Measurements from ENCODE around the gene LNX2.
"Not testable (repeated sequence)": the region's sequence is repeated elsewhere in the genome, so short reads cannot be mapped to it uniquely, and the experiment has no call there.

The LNX2 gene

GRCh38 chr13:27638001-27638400, 17.7 kb upstream of the LNX2 start:
- in situ Hi-C loops (cut with MboI; ENCODE audit: low sequenced_read_pairs) = no loop called here

GRCh38 chr13:27637289-27637626, 16.9 kb upstream of the LNX2 start:
- in situ Hi-C loops (cut with MboI; ENCODE audit: low sequenced_read_pairs) = no loop called here

- in situ Hi-C loops (cut with MboI; ENCODE audit: low sequenced_read_pairs) = no loop called here
These were observed 16.4 kb upstream of the LNX2 start for GRCh38 chr13:27636589-27637288.

- in situ Hi-C loops (cut with MboI; ENCODE audit: low sequenced_read_pairs) = no loop called here
These were observed 14.9 kb upstream of the LNX2 start for GRCh38 chr13:27635266-27635665.

GRCh38 chr13:27634791-27635190, 14.5 kb upstream of the LNX2 start:
- in situ Hi-C loops (cut with MboI; ENCODE audit: low sequenced_read_pairs) = no loop called here

- in situ Hi-C loops (cut with MboI; ENCODE audit: low sequenced_read_pairs) = no loop called here
These were observed 13.9 kb upstream of the LNX2 start for GRCh38 chr13:27634231-27634630.

GRCh38 chr13:27632648-27633047, 12.3 kb upstream of the LNX2 start:
- in situ Hi-C loops (cut with MboI; ENCODE audit: low sequenced_read_pairs) = no loop called here

- in situ Hi-C loops (cut with MboI; ENCODE audit: low sequenced_read_pairs) = no loop called here
These were observed 11.9 kb upstream of the LNX2 start for GRCh38 chr13:27632214-27632613.

GRCh38 chr13:27631665-27632064, 11.3 kb upstream of the LNX2 start:
- in situ Hi-C loops (cut with MboI; ENCODE audit: low sequenced_read_pairs) = no loop called here

- in situ Hi-C loops (cut with MboI; ENCODE audit: low sequenced_read_pairs) = no loop called here
These were observed 10.8 kb upstream of the LNX2 start for GRCh38 chr13:27631156-27631555.

- in situ Hi-C loops (cut with MboI; ENCODE audit: low sequenced_read_pairs) = not testable (repeated sequence)
These were observed 8.4 kb upstream of the LNX2 start for GRCh38 chr13:27628766-27629165.

GRCh38 chr13:27628081-27628480, 7.8 kb upstream of the LNX2 start:
- in situ Hi-C loops (cut with MboI; ENCODE audit: low sequenced_read_pairs) = no loop called here

GRCh38 chr13:27627380-27627779, 7.1 kb upstream of the LNX2 start:
- in situ Hi-C loops (cut with MboI; ENCODE audit: low sequenced_read_pairs) = no loop called here

- in situ Hi-C loops (cut with MboI; ENCODE audit: low sequenced_read_pairs) = no loop called here
These were observed 5.5 kb upstream of the LNX2 start for GRCh38 chr13:27625839-27626238.

- in situ Hi-C loops (cut with MboI; ENCODE audit: low sequenced_read_pairs) = no loop called here
These were observed 3.7 kb upstream of the LNX2 start for GRCh38 chr13:27624071-27624470.

GRCh38 chr13:27622881-27623280, 2.6 kb upstream of the LNX2 start:
- in situ Hi-C loops (cut with MboI; ENCODE audit: low sequenced_read_pairs) = no loop called here

GRCh38 chr13:27622102-27622820, 1.9 kb upstream of the LNX2 start:
- in situ Hi-C loops (cut with MboI; ENCODE audit: low sequenced_read_pairs) = no loop called here

- in situ Hi-C loops (cut with MboI; ENCODE audit: low sequenced_read_pairs) = no loop called here
These were observed 1.2 kb upstream of the LNX2 start, which contains the start of gene POLR1D for GRCh38 chr13:27621366-27622101. TSS of gene POLR1D (plus strand) at chr13:27621892. CDS start at chr13:27621984, 92 bp downstream.

GRCh38 chr13:27621116-27621365, 712 bp upstream of the LNX2 start:
- in situ Hi-C loops (cut with MboI; ENCODE audit: low sequenced_read_pairs) = no loop called here

- in situ Hi-C loops (cut with MboI; ENCODE audit: low sequenced_read_pairs) = no loop called here
These were observed 477 bp downstream of the LNX2 start for GRCh38 chr13:27619728-27620376.

- in situ Hi-C loops (cut with MboI; ENCODE audit: low sequenced_read_pairs) = no loop called here
These were observed 1.1 kb downstream of the LNX2 start for GRCh38 chr13:27619093-27619727.
